WERI-Rb-1 (cell line): ENCODE results near the gene PMS1.

ENCODE experiments used
- DNase-seq: peaks from one replicate; pipeline ENCODE4 v3.0.0-alpha.2; 2020
- H3K27ac ChIP-seq: fragments of 250-450 bp; sonication (Bioruptor Pico); 2 replicates; pipeline ENCODE4 v1.5.1; 2020; ENCODE audit warnings: mild to moderate bottlenecking, moderate library complexity
- H3K27me3 ChIP-seq: fragments of 250-450 bp; sonication (Bioruptor Pico); 2 replicates; pipeline ENCODE4 v1.5.1; 2021; ENCODE audit warnings: mild to moderate bottlenecking, low read depth, moderate library complexity; ENCODE audit not compliant: insufficient read depth, severe bottlenecking
- H3K36me3 ChIP-seq: fragments of 250-450 bp; sonication (Bioruptor Pico); 2 replicates; pipeline ENCODE4 v1.5.1; 2020; ENCODE audit warnings: mild to moderate bottlenecking, moderate library complexity
- H3K4me3 ChIP-seq: 2 replicates; pipeline ENCODE4 v1.5.1; 2011; ENCODE audit warnings: low read depth, mild to moderate bottlenecking, control low read depth, low read length
- H3K9me3 ChIP-seq: fragments of 250-450 bp; sonication (Bioruptor Pico); 2 replicates; pipeline ENCODE4 v1.5.1; 2021; ENCODE audit warnings: mild to moderate bottlenecking, moderate library complexity; ENCODE audit not compliant: severe bottlenecking
- CTCF ChIP-seq: IDR thresholded peaks from 2 replicates; pipeline ENCODE4 v1.5.1; 2011; ENCODE audit warnings: low read depth, mild to moderate bottlenecking, control low read depth, inconsistent platforms, low read length

Gene PMS1

GRCh38 chr2:189901664-189902063 lies 117.4 kb downstream of the PMS1 start:
- Histone ChIP-seq H3K27ac (no peak overlapping the region), H3K9me3 (no peaks in the 10 kb centered on the region), H3K4me3 (no peak overlapping the region), H3K36me3 (no peaks in the 10 kb centered on the region), H3K27me3 (no peaks in the 10 kb centered on the region)
- DNase-seq = no peak
- TF ChIP-seq CTCF = no peak

DNA sequence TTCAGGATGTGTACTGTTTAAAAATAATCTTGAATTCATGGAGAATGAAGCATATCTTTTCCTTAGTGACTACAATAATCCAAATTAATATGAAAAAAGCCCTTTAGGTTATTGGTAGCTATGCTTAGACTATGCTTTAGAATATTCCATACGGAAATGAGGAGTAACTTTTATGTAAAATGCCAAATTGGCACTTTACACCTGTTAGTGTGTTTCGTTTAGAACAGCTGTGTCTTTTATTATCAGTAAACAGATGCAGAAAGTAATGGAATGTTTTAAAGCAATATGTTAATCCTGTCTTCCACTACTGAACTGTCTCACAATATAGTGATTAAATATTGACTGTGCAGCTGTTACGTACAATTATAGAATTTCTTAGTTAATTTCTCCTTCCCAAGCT lies 129.6 kb downstream of the PMS1 start:
- H3K27ac ChIP-seq = no peak overlapping the region
- no peak for DNase-seq
- H3K4me3 ChIP-seq = no peak overlapping the region
- no peaks in the 10 kb centered on the region for H3K27me3 ChIP-seq
- H3K36me3 ChIP-seq = no peaks in the 10 kb centered on the region
- no peaks in the 10 kb centered on the region for H3K9me3 ChIP-seq
- TF ChIP-seq CTCF = no peak

GRCh38 chr2:189916651-189917050 lies 132.4 kb downstream of the PMS1 start:
- Histone ChIP-seq H3K27me3 (no peaks in the 10 kb centered on the region), H3K4me3 (no peak overlapping the region), H3K9me3 (no peaks in the 10 kb centered on the region), H3K36me3 (no peaks in the 10 kb centered on the region), H3K27ac (no peak overlapping the region)
- TF ChIP-seq CTCF = no peak
- no peak for DNase-seq
